ENCODE measurements around the gene CREM. TPM values are rescaled to one million over a fixed set of nuclear protein-coding genes. Genes with fewer than 3 reads are reported as not detected.

CREM gene
- total and polyA plus RNA-seq, 2 donors: 45.7 to 49.3 TPM

- Histone ChIP-seq H3K36me3 (ENCODE audit: insufficient read depth) (no peaks in the 10 kb centered on the region), H3K27ac (ENCODE audit: low read depth) (no peak overlapping the region), H3K4me3 (ENCODE audit: low read depth, low read length) (no peak overlapping the region), H3K4me1 (ENCODE audit: insufficient read depth) (no peaks in the 10 kb centered on the region)
- DNase-seq (ENCODE audit: extremely low spot score): no peak
- WGBS: 64% methylated on average over 3 of the region's 3 CpGs
Observed at GRCh38 chr10:35259769-35260397, 133.2 kb downstream of the CREM start.

- Histone ChIP-seq H3K4me3 (ENCODE audit: low read depth, low read length) (no peak overlapping the region), H3K36me3 (ENCODE audit: insufficient read depth) (no peaks in the 10 kb centered on the region), H3K4me1 (ENCODE audit: insufficient read depth) (no peaks in the 10 kb centered on the region), H3K27ac (ENCODE audit: low read depth) (no peak overlapping the region)
- WGBS: 97% methylated on average over 5 of the region's 5 CpGs
- no peak for DNase-seq (ENCODE audit: extremely low spot score)
Observed at GRCh38 chr10:35262436-35262835, 135.8 kb downstream of the CREM start.

Small RNAs within 50 kb of the gene (small RNA-seq; reads per million reads assigned to genes)
- not detected for gene MIR3611
- gene RNU6-1167P: not detected
- not detected for gene RNU6-794P
- not detected for gene RNU7-77P

Other genes with a start within 250 kb of the CREM start
- gene CUL2, start 36.5 kb upstream of the CREM start, total RNA-seq: 41.0 TPM
- gene CUL2, start 36.5 kb upstream of the CREM start, polyA plus RNA-seq: 19.0 TPM
- gene CCNY, start 209.7 kb downstream of the CREM start, total RNA-seq: 55.9 TPM
- 46.6 TPM for gene CCNY, start 209.7 kb downstream of the CREM start, polyA plus RNA-seq

Data from urinary bladder (tissue), 4 donors.